H9 (cell line): Measurements from ENCODE around the gene RALGAPA2. TPM values are rescaled to one million over a fixed set of nuclear protein-coding genes. Genes with fewer than 3 reads are reported as not detected.

Source experiments
- DNase-seq: peaks from one replicate; pipeline ENCODE4 v3.0.0-alpha.2; 2017
- H2AFZ ChIP-seq: one replicate; pipeline ENCODE4 v1.6.1; 2013; ENCODE audit warnings: mild to moderate bottlenecking, low read length, control low read depth, moderate library complexity
- H2AK5ac ChIP-seq: 2 replicates; pipeline ENCODE4 v1.6.1; 2013; ENCODE audit warnings: low read length, control low read depth, mixed read lengths; ENCODE audit not compliant: insufficient read length
- H2BK120ac ChIP-seq: one replicate; pipeline ENCODE4 v1.6.1; 2013; ENCODE audit warnings: low read depth, mild to moderate bottlenecking, low read length, control low read depth, inconsistent platforms; ENCODE audit not compliant: poor library complexity, severe bottlenecking
- H2BK12ac ChIP-seq: 2 replicates; pipeline ENCODE4 v1.6.1; 2013; ENCODE audit warnings: low read length, control low read depth, mixed read lengths, low read depth; ENCODE audit not compliant: insufficient read length
- H2BK15ac ChIP-seq: 2 replicates; pipeline ENCODE4 v1.6.1; 2013; ENCODE audit warnings: low read depth, low read length, control low read depth
- H2BK20ac ChIP-seq: one replicate; pipeline ENCODE4 v1.6.1; 2013; ENCODE audit warnings: low read depth, mild to moderate bottlenecking, low read length, control low read depth, inconsistent platforms; ENCODE audit not compliant: poor library complexity, severe bottlenecking
- H2BK5ac ChIP-seq: 2 replicates; pipeline ENCODE4 v1.6.1; 2013; ENCODE audit warnings: low read length, control low read depth, mixed read lengths; ENCODE audit not compliant: insufficient read length
- H3K14ac ChIP-seq: 2 replicates; pipeline ENCODE4 v1.6.1; 2013; ENCODE audit warnings: low read length, control low read depth; ENCODE audit not compliant: insufficient read depth
- H3K18ac ChIP-seq: 2 replicates; pipeline ENCODE4 v1.6.1; 2013; ENCODE audit warnings: low read depth, mild to moderate bottlenecking, mixed read lengths, low read length, control low read depth; ENCODE audit not compliant: insufficient read length
- H3K23ac ChIP-seq: 2 replicates; pipeline ENCODE4 v1.6.1; 2013; ENCODE audit warnings: low read length, control low read depth, mixed read lengths, low read depth; ENCODE audit not compliant: insufficient read length
- H3K23me2 ChIP-seq: 2 replicates; pipeline ENCODE4 v1.6.1; 2013; ENCODE audit warnings: low read depth, mild to moderate bottlenecking, mixed read lengths, low read length, control low read depth; ENCODE audit not compliant: insufficient read length, poor library complexity, severe bottlenecking
- H3K27ac ChIP-seq: 2 replicates; pipeline ENCODE4 v1.5.1; 2013; ENCODE audit warnings: low read length, control low read depth, mixed read lengths, low read depth; ENCODE audit not compliant: insufficient read length
- H3K27me3 ChIP-seq: 2 replicates; pipeline ENCODE4 v1.6.1; 2013; ENCODE audit warnings: low read length, control low read depth, inconsistent platforms; ENCODE audit not compliant: insufficient read depth
- H3K4ac ChIP-seq: 2 replicates; pipeline ENCODE4 v1.6.1; 2013; ENCODE audit warnings: low read depth, mild to moderate bottlenecking, control low read depth, inconsistent platforms, low read length, moderate library complexity
- H3K4me1 ChIP-seq: 2 replicates; pipeline ENCODE4 v1.6.1; 2013; ENCODE audit warnings: low read length, control low read depth, inconsistent platforms; ENCODE audit not compliant: insufficient read depth
- H3K4me2 ChIP-seq: 2 replicates; pipeline ENCODE4 v1.6.1; 2013; ENCODE audit warnings: low read length, control low read depth, mixed read lengths; ENCODE audit not compliant: insufficient read length, insufficient read depth
- H3K56ac ChIP-seq: 2 replicates; pipeline ENCODE4 v1.6.1; 2013; ENCODE audit warnings: low read depth, mild to moderate bottlenecking, mixed read lengths, low read length, control low read depth; ENCODE audit not compliant: insufficient read length
- H3K79me1 ChIP-seq: 2 replicates; pipeline ENCODE4 v1.6.1; 2013; ENCODE audit warnings: low read depth, mild to moderate bottlenecking, moderate library complexity, low read length, control low read depth, inconsistent platforms; ENCODE audit not compliant: insufficient read depth, poor library complexity, severe bottlenecking
- H3K79me2 ChIP-seq: 2 replicates; pipeline ENCODE4 v1.6.1; 2013; ENCODE audit warnings: low read length, control low read depth, inconsistent platforms; ENCODE audit not compliant: insufficient read depth
- H3K9ac ChIP-seq: 2 replicates; pipeline ENCODE4 v1.6.1; 2013; ENCODE audit warnings: low read length, control low read depth, mixed read lengths; ENCODE audit not compliant: insufficient read length; ENCODE audit errors: extremely low read depth
- H3K9me3 ChIP-seq: one replicate; pipeline ENCODE4 v1.6.1; 2013; ENCODE audit warnings: low read depth, low read length, inconsistent platforms; ENCODE audit not compliant: control insufficient read depth
- H3T11ph ChIP-seq: one replicate; pipeline ENCODE4 v1.6.1; 2013; ENCODE audit warnings: mild to moderate bottlenecking, low read length, control low read depth, inconsistent platforms
- H4K20me1 ChIP-seq: one replicate; pipeline ENCODE4 v1.6.1; 2013; ENCODE audit not compliant: control insufficient read depth, insufficient read length, insufficient read depth
- H4K5ac ChIP-seq: 2 replicates; pipeline ENCODE4 v1.6.1; 2013; ENCODE audit warnings: low read depth, mild to moderate bottlenecking, mixed read lengths, low read length, control low read depth; ENCODE audit not compliant: insufficient read length
- H4K8ac ChIP-seq: replicated peaks from 2 replicates; pipeline ENCODE4 v1.6.1; 2013; ENCODE audit warnings: low read length, control low read depth, mixed read lengths, low read depth; ENCODE audit not compliant: insufficient read length
- H4K91ac ChIP-seq: 2 replicates; pipeline ENCODE4 v1.6.1; 2013; ENCODE audit warnings: low read depth, mild to moderate bottlenecking, moderate library complexity, mixed read lengths, low read length, control low read depth; ENCODE audit not compliant: insufficient read length
- H3K27ac Mint-ChIP-seq, 3 experiments: 2 replicates in 2 of 3; 3 replicates in 1 of 3; pipeline ENCODE4 v1.8.0; 2020 to 2021; ENCODE audit warnings: mixed read lengths in 3 of 3, mild to moderate bottlenecking in 1 of 3, moderate library complexity in 1 of 3
- H3K27me3 Mint-ChIP-seq: 2 replicates; pipeline ENCODE4 v1.8.0; 2021; ENCODE audit warnings: low read depth, mild to moderate bottlenecking, moderate library complexity, mixed read lengths
- H3K36me3 Mint-ChIP-seq, 3 experiments: 2 replicates in 2 of 3; 3 replicates in 1 of 3; pipeline ENCODE4 v1.8.0; 2020 to 2021; ENCODE audit warnings: low read depth in 3 of 3, mixed read lengths in 3 of 3; ENCODE audit not compliant: insufficient read depth in 1 of 3
- H3K4me1 Mint-ChIP-seq, 2 experiments: 2 replicates each; pipeline ENCODE4 v1.8.0; 2020; ENCODE audit warnings: mixed read lengths in 2 of 2
- H3K4me3 Mint-ChIP-seq, 2 experiments: 2 replicates in 1 of 2; 3 replicates in 1 of 2; pipeline ENCODE4 v1.8.0; 2020 to 2021; ENCODE audit warnings: mild to moderate bottlenecking in 2 of 2, mixed read lengths in 2 of 2, moderate library complexity in 1 of 2
- H3K9me3 Mint-ChIP-seq, 2 experiments: 2 replicates in 1 of 2; 3 replicates in 1 of 2; pipeline ENCODE4 v1.8.0; 2020; ENCODE audit warnings: mild to moderate bottlenecking in 2 of 2, mixed read lengths in 2 of 2, moderate library complexity in 1 of 2
- WGBS: extraction: QIAGEN DNeasy Blood & Tissue Kit; methylation state at CpG from one replicate; pipeline ENCODE4 v1.1.7; 2013; ENCODE audit warnings: missing lambda C conversion rate, low lambda C conversion rate, mixed read lengths; ENCODE audit not compliant: insufficient read length; ENCODE audit errors: extremely low coverage; 5-methylcytosine and 5-hydroxymethylcytosine counted together
- total RNA-seq: library from RNA; stranded (reverse); gene quantifications from 2 replicates; pipeline ENCODE4 v1.2.1, GENCODE V29; 2021
- TF ChIP-seq, protein P1 (sequence below): fragments of 200-600 bp; sonication (generic); conservative IDR thresholded peaks from 3 replicates; pipeline ENCODE4 v1.8.0; 2021; ENCODE audit warnings: antibody characterized with exemption, mild to moderate bottlenecking

Gene RALGAPA2
- total RNA-seq, 1 experiment from 2014 or later, result 16.6 TPM

DNA sequence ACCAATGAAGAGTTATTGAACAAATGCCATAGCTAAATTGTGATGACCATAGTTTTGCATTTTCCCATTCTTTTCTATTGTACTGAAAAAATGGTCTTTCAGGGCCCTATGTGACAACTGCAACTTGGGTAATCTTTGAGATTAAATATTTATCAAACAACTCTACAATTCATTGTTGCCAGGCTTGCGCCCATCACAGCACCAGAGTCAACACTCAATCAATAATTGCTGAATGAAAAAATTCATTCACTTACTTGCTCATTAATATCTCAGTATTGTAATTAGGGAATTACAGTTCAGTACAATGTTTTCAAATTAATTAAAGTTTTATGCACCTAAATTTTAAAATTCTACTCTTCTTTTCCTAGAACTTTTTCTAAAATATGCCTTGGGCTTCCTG, 7.7 kb upstream of the RALGAPA2 start:
- WGBS, result no CpG with 5 or more reads among the region's 1 CpG
- no peak overlapping the region for H4K91ac ChIP-seq
- H3K9ac ChIP-seq, result no peak overlapping the region
- H2BK15ac ChIP-seq, result no peak overlapping the region
- H3K9me3 Mint-ChIP-seq, result no peaks in the 10 kb centered on the region
- no peak overlapping the region for H2BK5ac ChIP-seq
- H2AK5ac ChIP-seq, result no peak overlapping the region
- no peaks in the 10 kb centered on the region for H3K27me3 Mint-ChIP-seq
- no peak overlapping the region for H4K8ac ChIP-seq
- H2BK120ac ChIP-seq, result no peak overlapping the region
- no peaks in the 10 kb centered on the region for H3K9me3 ChIP-seq
- no peak overlapping the region for H3K27ac ChIP-seq
- H3K23ac ChIP-seq, result no peak overlapping the region
- no peaks in the 10 kb centered on the region for H4K20me1 ChIP-seq
- DNase-seq, result no peak
- no peak overlapping the region for H3K56ac ChIP-seq
- H3K14ac ChIP-seq, result no peak overlapping the region
- TF ChIP-seq, protein P1, sequence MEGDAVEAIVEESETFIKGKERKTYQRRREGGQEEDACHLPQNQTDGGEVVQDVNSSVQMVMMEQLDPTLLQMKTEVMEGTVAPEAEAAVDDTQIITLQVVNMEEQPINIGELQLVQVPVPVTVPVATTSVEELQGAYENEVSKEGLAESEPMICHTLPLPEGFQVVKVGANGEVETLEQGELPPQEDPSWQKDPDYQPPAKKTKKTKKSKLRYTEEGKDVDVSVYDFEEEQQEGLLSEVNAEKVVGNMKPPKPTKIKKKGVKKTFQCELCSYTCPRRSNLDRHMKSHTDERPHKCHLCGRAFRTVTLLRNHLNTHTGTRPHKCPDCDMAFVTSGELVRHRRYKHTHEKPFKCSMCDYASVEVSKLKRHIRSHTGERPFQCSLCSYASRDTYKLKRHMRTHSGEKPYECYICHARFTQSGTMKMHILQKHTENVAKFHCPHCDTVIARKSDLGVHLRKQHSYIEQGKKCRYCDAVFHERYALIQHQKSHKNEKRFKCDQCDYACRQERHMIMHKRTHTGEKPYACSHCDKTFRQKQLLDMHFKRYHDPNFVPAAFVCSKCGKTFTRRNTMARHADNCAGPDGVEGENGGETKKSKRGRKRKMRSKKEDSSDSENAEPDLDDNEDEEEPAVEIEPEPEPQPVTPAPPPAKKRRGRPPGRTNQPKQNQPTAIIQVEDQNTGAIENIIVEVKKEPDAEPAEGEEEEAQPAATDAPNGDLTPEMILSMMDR, result no peak
- H3K27me3 ChIP-seq, result no peaks in the 10 kb centered on the region
- no peaks in the 10 kb centered on the region for H3K36me3 Mint-ChIP-seq
- no peak overlapping the region for H2BK12ac ChIP-seq
- no peak overlapping the region for H2AFZ ChIP-seq
- no peak overlapping the region for H3K4me3 Mint-ChIP-seq
- H3K18ac ChIP-seq, result no peak overlapping the region
- H3K4ac ChIP-seq, result no peak overlapping the region
- H3K27ac Mint-ChIP-seq, result no peak overlapping the region
- no peaks in the 10 kb centered on the region for H3K79me1 ChIP-seq
- no peak overlapping the region for H3K4me2 ChIP-seq
- no peaks in the 10 kb centered on the region for H3K4me1 ChIP-seq
- no peaks in the 10 kb centered on the region for H3K79me2 ChIP-seq
- no peak overlapping the region for H3T11ph ChIP-seq
- no peak overlapping the region for H4K5ac ChIP-seq
- H3K4me1 Mint-ChIP-seq, result peaks cover 0 to 4% of the 10 kb centered on the region in 2 experiments; a peak in 2 of 4 replicates
- H3K23me2 ChIP-seq, result no peaks in the 10 kb centered on the region
- H2BK20ac ChIP-seq, result no peak overlapping the region
